ENCODE measurements around the gene MAOA.

DNA sequence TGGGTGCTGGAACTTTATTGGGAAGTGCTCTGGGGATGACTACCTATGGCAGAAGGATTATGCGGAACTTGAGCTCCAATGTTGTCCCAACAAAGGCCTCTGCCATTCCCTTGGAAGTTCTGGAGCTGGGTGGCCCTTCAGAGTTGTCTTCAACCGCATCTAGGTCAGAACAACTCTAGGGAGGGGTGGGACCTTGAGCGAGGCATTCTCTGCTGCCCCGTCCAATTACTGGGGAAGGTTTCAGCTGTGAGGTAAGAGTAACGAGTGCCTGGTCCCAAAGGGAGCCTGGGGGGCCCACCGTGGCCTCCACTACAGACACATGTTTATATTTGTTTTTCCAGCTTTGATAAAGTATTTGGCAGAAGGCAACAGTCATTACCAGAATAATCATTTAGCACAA, 79.4 kb downstream of the MAOA start:
- TF ChIP-seq CTCF (IDR thresholded peaks at IDR 0.05; ENCODE audit: low read length) (no peak), EZH2 (IDR thresholded peaks at IDR 0.05; ENCODE audit: borderline replicate concordance, low read length) (no peak)
